UCSD-AML1 (cell line): ENCODE measurements around the gene CD274.
"Not testable (repeated sequence)": the region's sequence is repeated elsewhere in the genome, so short reads cannot be mapped to it uniquely, and the experiment has no call there.

ENCODE experiments used
- DNase-seq: peaks from one replicate; lab custom pipeline; 2025; ENCODE audit not compliant: unreplicated experiment; lab: John Stamatoyannopoulos, UW

Gene CD274

GRCh38 chr9:5437254-5438216, 12.8 kb upstream of the CD274 start, which contains the start of gene PLGRKT:
TSS of gene PLGRKT (minus strand) at chr9:5437925. CDS start at chr9:5431977, 5,948 bp downstream.
- peak; percentile 90 for DNase-seq

GRCh38 chr9:5438301-5439162, 11.8 kb upstream of the CD274 start:
- no peak for DNase-seq

- DNase-seq: no peak
Observed at GRCh38 chr9:5440426-5440825, 9.9 kb upstream of the CD274 start.

- DNase-seq: no peak
Observed at GRCh38 chr9:5441043-5441442, 9.3 kb upstream of the CD274 start.

- no peak for DNase-seq
Observed at GRCh38 chr9:5442400-5443011, 7.8 kb upstream of the CD274 start.

- DNase-seq: no peak
Observed at GRCh38 chr9:5443850-5444249, 6.5 kb upstream of the CD274 start.

GRCh38 chr9:5445096-5445495, 5.2 kb upstream of the CD274 start:
- not testable (repeated sequence) for DNase-seq

GRCh38 chr9:5445886-5446285, 4.5 kb upstream of the CD274 start:
- DNase-seq: no peak

- no peak for DNase-seq
Observed at GRCh38 chr9:5446451-5447236, 3.7 kb upstream of the CD274 start.

GRCh38 chr9:5447337-5447736, 3.0 kb upstream of the CD274 start:
- no peak for DNase-seq

- no peak for DNase-seq
Observed at GRCh38 chr9:5448016-5448415, 2.3 kb upstream of the CD274 start.

- no peak for DNase-seq
Observed at GRCh38 chr9:5448461-5449435, 1.6 kb upstream of the CD274 start.

- DNase-seq: no peak
Observed at GRCh38 chr9:5449521-5450358, 602 bp upstream of the CD274 start.

GRCh38 chr9:5452286-5452609, 1.9 kb downstream of the CD274 start:
- DNase-seq: no peak

- no peak for DNase-seq
Observed at GRCh38 chr9:5453004-5453403, 2.7 kb downstream of the CD274 start.

- DNase-seq: no peak
Observed at GRCh38 chr9:5453673-5454072, 3.3 kb downstream of the CD274 start.

GRCh38 chr9:5455181-5455580, 4.8 kb downstream of the CD274 start:
- no peak for DNase-seq

GRCh38 chr9:5459289-5459829, 9.0 kb downstream of the CD274 start:
- no peak for DNase-seq
